ENCODE data around the gene SAPCD2.

The SAPCD2 gene

DNA sequence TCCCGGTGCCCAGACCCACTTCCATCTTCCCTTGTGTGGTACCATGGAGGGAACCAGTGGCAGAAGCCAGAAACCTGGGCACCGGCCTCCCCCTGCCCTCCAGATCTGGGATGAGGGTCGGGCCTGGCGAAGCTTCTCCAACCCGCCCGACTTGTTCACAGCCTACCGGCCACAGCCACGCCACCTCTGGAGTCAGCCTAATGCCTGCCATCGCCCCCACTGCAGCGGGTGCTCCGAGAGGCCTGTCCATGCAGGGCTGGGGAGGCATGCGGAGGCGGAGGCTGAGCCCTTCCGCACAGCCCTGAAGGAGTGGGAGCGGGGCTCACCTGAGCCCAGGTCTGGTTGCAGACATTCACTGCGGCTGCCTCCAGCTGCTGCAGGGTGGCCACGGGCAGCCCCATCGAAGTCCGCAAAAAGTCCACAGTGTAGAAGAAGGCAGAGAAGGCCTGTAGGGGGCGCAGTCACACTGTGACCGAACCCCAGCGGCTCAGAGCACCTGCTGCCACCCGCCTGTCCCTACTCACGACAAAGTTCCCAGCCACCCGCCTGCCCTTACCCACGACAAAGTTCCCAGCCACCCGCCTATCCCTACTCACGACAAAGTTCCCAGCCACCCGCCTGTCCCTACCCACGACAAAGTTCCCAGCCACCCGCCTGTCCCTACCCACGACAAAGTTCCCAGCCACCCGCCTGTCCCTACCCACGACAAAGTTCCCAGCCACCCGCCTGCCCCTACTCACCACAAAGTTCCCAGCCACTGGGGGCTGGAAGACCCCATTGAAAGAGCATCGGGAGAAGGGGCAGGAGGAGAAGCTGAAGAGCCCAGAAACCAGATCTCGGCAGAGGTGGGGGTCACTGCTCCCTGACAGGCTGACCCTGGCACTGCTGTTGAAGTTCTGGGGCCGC, 20.6 kb downstream of the SAPCD2 start:
- DNase-seq (ENCODE audit: low read depth, low spot score), result no peak

DNA sequence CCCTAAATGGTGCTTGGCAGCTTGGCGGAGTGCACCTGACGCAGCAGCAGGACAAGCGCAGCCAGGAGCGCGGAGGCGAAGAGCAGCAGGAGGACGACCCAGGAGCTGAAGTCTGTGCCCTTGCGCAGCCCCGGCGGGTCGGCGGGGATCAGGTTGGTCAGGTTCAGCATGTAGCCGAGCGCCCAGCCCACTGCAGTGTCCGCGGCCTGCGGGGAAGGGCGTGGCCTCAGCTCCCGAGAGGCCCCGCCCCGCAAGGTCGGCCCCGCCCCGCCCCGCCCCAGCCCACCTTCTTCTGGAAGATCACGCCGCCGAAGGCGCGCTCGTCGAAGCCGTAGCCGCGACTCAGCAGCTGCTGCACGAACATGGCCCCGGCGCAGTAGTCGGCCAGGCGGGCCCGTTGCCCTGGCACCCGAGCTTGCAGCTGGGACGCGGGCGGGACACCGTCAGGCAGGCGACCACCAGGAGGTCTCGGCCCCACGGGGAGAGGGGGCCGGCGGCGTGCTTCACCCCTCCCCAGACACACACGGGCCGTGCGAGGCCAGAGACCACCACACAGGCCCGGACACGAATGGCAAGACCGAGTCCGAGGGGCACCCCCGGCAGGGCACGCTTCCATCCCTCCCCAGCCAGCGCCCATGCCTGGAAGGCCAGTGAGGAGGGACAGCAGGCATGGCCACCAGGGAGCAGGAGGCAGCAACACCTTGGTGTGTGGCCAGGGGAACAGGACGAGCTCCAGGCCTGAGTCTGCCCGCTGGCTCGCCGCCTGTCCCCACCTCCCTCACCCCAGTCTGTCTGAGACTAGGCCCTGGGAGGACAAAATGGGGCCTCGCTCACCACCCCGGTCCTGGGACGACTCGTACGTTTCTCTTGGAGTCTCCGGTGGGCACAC, 21.5 kb downstream of the SAPCD2 start:
- DNase-seq (ENCODE audit: low read depth, low spot score), result no peak

- no peak for DNase-seq (ENCODE audit: low read depth, low spot score)
Observed at GRCh38 chr9:137046088-137046787, 24.1 kb downstream of the SAPCD2 start, which contains the start of gene NPDC1. Gene NPDC1, minus strand, starts transcription at chr9:137046177. Its CDS starts 188 bp downstream, at chr9:137045989.

DNA sequence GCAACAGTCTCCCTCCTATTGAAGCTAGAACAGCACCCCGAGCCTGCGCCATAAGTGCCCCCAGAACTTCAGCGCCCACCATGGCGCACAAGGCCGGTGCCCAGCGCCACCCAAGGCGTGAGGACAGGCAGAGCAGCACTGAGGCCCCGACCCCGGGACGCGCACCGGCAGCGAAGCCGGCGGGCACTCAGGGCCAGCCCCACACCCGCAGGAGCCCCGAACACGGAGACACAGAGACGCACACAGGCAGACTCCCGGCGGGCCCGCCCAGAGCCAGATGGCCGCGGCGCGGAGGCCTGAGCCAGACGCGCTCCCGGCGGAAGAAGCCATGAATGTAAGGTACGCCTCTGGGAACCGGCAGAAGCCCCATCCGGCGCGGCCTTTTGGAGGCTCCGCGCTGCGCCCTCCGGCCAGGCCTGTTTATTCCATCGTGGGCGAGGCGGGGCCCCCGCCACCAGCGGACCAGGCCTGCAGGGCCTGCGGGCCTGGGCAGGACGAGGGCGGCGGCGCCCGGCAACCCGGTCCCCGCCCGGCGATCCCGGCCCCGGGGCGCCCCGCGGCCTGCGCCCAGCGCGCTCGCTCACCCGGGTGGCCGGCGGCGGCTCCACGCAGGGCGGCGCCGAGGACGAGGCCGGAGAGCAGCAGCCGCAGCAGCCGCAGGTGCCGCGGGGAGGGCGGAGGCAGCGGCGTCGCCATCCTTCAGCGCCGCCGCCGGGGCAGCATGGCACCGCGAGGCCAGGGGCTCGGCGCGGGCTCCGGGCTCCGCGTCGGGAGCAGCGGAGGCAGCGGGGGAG, 24.9 kb downstream of the SAPCD2 start:
- no peak for DNase-seq (ENCODE audit: low read depth, low spot score)

- DNase-seq (ENCODE audit: low read depth, low spot score), result no peak
Observed at GRCh38 chr9:137044502-137045177, 25.7 kb downstream of the SAPCD2 start.

- no peak for DNase-seq (ENCODE audit: low read depth, low spot score)
Observed at GRCh38 chr9:137044037-137044436, 26.3 kb downstream of the SAPCD2 start.

DNA sequence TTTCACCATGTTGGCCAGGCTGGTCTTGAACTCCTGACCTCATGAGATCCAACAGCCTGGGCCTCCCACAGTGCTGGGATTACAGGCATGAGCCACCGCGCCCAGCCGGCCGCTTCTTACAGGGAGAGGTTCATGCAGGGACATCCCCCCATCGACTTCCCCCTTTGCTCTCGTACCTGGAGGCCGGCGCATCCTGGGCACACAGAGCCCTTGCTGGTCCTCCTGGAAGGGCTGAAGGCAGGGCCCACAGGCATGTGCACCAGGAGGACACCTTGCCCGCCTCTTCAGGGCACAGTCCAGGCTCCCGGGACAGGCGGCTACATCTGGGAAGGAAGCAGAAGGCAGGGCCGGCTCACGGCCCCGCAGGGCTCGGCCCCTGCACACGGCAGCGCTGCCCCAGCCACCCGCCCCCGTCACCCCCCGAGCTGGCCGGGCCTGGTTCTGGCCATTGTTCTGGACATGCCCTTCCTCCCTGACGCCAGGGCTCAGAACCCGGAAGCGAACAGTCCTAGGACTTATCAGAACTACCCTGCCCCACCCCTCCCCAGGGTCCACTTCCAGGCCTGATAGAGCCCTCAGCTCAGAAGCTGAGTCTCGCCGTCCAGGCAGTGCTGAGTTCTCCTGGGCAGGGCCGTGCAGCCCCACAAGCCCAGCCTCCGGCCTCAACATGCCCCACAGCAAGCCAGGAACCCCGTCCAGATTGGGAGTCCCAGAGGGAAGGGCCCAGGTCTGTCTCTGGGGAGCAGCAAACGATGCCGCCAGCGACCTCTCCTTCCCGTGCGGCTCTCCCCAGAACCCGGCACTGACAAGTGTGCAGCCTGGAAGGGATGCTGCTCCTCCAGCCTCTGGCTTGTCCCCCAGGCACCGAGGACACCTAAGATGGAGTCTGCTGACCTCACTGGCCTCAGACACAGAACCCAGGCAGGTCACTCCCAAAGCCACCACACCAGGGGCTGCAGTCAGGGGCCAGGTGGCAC, 27.3 kb downstream of the SAPCD2 start:
- no peak for DNase-seq (ENCODE audit: low read depth, low spot score)

DNA sequence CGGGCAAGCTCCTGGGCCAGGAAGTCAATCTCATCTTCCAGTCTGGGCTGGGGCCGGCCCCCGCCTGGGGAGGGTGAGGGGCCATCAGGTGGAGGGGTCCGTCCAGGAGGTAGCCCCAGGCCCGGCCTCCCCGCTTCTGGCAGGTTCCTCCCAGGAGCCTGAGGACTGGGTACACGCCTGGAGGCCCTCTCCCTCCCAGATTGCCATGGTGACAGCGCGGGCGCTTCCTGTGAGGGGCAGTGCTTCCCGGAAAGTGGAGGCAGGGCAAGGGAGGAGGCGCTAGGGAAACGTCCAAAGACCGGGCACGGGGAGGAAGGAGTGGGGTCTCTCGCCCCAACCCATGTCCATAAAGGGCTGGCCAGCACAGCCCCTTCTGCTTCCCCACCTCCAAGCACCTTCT, 29.2 kb downstream of the SAPCD2 start:
- no peak for DNase-seq (ENCODE audit: low read depth, low spot score)

GRCh38 chr9:137040568-137040967, 29.8 kb downstream of the SAPCD2 start:
- no peak for DNase-seq (ENCODE audit: low read depth, low spot score)

DNA sequence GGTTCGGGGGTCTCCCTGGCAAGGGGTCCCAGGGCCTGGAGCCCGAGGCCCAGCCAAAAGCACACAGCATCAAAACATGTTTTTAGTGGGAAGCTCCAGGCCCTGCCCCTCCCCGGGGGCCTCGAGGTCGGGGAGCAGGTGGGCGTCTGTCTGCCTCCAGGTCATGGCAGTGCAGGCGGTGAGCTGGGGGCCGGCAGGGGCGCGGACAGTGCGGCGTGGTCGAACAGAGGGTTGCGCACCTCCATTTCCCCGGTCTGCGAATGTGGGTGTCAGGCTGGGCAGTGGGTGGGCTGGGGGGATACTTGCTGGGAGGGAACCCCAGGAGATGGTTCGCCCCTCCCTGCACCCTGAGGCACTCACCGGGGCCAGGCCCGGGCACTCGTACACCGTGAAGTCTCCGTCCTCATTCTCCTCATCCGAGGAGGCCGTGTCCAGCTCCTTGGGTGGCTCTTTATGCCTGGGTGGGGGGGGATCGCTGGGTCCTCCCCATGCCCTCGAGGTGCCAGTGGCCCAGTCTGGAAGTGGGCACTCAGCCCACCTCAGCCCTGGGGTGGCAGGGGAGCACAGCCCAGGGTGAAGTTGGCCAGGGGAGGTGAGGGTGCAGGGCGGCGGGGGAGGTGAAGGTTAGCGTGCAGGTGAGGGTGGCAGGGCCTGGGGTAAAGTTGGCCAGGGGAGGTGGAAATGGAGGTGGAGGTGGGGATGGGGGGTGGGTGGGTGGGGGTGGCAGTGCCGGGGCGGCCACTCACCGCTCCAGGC, 30.6 kb downstream of the SAPCD2 start:
- DNase-seq (ENCODE audit: low read depth, low spot score), result no peak

GRCh38 chr9:137038916-137039315, 31.4 kb downstream of the SAPCD2 start:
- no peak for DNase-seq (ENCODE audit: low read depth, low spot score)

DNA sequence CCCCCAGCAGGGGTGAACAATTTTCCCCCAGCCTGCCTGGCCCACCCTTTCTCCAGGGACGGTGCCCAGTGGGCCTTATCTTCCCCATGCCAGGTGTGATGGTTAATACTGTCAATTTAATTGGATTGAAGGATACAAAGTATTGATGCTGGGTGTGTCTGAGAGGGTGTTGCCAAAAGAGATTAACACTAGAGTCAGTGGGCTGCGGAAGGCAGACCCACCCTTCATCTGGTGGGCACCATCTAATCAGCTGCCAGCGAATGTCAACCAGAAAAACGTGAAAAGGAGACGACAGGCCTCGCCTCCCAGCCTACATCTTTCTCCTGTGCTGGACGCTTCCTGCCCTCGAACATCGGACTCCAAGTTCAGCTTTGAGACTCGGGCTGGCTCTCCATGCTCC, 32.9 kb downstream of the SAPCD2 start:
- no peak for DNase-seq (ENCODE audit: low read depth, low spot score)

DNA sequence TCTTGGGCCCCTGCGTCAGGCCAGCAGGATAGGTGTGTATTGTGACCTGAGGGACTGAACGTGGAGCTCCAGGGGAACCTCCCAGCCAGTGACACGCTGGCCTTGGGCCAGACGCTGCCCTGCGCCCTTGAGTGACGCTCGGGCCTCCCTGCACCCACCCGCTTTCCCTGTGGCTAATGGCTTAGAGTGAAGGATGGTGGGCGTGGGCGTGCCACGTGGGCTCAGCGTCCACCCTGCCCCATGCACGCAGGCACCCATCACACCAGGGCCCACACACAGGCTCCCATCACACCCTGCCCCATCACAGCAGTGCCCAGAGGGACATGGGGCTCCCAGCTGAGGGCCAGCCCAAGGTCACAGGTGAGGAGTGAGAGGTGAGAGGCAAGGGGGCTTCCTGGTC, 33.3 kb downstream of the SAPCD2 start:
- DNase-seq (ENCODE audit: low read depth, low spot score), result no peak

- DNase-seq (ENCODE audit: low read depth, low spot score), result no peak
Observed at GRCh38 chr9:137035937-137036336, 34.4 kb downstream of the SAPCD2 start.

DNA sequence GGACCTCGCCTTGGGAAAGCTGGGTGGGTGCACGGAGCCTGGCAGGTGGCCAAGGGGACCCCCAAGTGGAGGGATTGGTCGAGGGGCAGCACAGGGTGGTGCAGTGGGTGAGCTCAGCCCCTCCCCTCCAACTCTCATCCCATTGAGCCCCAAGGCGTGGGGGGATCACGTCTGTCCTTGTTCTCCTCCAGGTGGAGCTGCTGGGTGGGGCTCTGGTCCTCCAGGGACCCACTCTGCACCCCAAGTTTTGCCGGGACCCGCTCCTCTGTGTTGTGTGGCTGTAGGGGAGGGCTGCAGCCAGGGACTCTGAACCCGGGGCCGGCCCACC, 34.9 kb downstream of the SAPCD2 start:
- DNase-seq (ENCODE audit: low read depth, low spot score), result no peak

DNA sequence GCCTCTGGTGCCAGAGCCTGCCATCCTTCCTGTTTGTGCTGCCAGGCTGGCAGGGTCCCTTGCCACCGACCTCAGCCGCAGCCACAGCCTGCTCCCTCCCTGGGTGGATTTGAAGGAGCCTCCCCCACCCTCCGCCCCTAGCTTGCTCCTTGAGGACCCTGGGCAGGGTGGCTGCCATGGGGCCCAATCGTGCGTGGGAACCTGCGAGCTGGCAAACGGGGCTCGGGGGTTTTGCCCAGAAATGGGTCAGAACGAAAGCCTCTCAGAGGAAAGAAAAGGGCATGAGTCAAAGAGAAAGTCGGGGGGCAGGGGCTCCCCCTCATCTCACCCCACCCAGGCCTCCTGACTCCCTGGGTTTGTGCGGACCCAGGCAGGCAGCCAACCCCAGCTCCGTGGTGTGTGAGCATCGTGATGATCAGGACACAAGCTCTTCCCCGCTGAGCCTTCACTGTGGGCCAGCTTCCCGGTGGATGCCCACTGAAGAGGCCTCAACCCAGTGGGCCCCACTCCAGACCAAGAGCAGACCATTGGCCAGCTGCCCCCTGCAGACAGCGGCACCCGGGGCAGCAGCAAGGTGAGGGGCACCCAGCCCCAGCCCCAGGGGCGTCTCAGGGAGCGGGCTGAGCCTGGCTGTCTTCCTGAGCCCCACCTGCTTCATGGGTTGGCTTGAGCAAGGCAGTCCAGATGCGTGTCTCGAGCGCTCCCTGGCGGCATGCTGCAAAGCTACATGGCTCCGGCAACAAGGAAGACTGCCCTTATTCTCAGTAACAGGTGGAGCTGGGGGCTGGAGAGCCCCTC, 35.4 kb downstream of the SAPCD2 start:
- peak; percentile 65 for DNase-seq (ENCODE audit: low read depth, low spot score)

GRCh38 chr9:137034039-137034708, 36.2 kb downstream of the SAPCD2 start:
- no peak for DNase-seq (ENCODE audit: low read depth, low spot score)
